Measurements from ENCODE around the gene HTR7. TPM values are rescaled to one million over a fixed set of nuclear protein-coding genes. Genes with fewer than 3 reads are reported as not detected.
"Not testable (repeated sequence)": the region's sequence is repeated elsewhere in the genome, so short reads cannot be mapped to it uniquely, and the experiment has no call there.

Gene HTR7
- total RNA-seq, 2 donors from 2014 or later = 5.4 to 9.9 TPM

DNA sequence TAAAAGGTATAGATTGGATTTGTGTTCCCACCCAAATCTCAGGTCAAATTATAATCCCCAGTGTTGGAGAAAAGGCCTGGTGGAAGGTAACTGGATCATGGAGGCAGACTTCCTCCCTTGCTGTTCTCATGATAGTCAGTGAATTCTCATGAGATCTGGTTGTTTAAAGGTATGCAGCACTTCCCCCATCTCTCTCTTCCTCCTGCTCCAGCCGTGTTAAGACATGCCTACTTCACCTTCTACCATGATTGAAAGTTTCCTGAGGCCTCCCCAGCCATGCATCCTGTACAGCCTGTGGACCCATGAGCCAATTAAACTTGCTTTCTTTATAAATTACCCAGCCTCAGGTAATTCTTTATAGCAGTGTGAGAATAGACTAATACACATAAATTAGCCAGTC lies 39.1 kb downstream of the HTR7 start:
- Histone ChIP-seq H3K27ac (no peak overlapping the region), H3K9me3 (no peaks in the 10 kb centered on the region), H3K36me3 (no peaks in the 10 kb centered on the region), H3K4me1 (ENCODE audit: control insufficient read depth in 1 of 2, low read depth in 2 of 2) (no peaks in the 10 kb centered on the region), H3K27me3 (replicated peaks; ENCODE audit: insufficient read depth) (no peaks in the 10 kb centered on the region), H3K4me3 (no peak overlapping the region)
- no peak for ATAC-seq (ENCODE audit: insufficient number of reproducible peaks, low FRiP score, low read depth)
- DNase-seq (ENCODE audit: low spot score) = no peak
- TF ChIP-seq, protein P1, sequence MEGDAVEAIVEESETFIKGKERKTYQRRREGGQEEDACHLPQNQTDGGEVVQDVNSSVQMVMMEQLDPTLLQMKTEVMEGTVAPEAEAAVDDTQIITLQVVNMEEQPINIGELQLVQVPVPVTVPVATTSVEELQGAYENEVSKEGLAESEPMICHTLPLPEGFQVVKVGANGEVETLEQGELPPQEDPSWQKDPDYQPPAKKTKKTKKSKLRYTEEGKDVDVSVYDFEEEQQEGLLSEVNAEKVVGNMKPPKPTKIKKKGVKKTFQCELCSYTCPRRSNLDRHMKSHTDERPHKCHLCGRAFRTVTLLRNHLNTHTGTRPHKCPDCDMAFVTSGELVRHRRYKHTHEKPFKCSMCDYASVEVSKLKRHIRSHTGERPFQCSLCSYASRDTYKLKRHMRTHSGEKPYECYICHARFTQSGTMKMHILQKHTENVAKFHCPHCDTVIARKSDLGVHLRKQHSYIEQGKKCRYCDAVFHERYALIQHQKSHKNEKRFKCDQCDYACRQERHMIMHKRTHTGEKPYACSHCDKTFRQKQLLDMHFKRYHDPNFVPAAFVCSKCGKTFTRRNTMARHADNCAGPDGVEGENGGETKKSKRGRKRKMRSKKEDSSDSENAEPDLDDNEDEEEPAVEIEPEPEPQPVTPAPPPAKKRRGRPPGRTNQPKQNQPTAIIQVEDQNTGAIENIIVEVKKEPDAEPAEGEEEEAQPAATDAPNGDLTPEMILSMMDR (IDR thresholded peaks at IDR 0.05) = no peak

- Histone ChIP-seq H3K9me3 (no peaks in the 10 kb centered on the region), H3K36me3 (no peaks in the 10 kb centered on the region), H3K4me3 (peak overlapping the region; percentile 9), H3K27ac (no peak overlapping the region), H3K27me3 (replicated peaks; ENCODE audit: insufficient read depth) (no peaks in the 10 kb centered on the region), H3K4me1 (ENCODE audit: control insufficient read depth in 1 of 2, low read depth in 2 of 2) (no peaks in the 10 kb centered on the region)
- DNase-seq (ENCODE audit: low spot score) = no peak
- no peak for ATAC-seq (ENCODE audit: insufficient number of reproducible peaks, low FRiP score, low read depth)
- TF ChIP-seq, protein P1 (IDR thresholded peaks at IDR 0.05) = no peak
Observed at GRCh38 chr10:90817128-90817889, 40.5 kb downstream of the HTR7 start.

GRCh38 chr10:90816466-90816865 lies 41.4 kb downstream of the HTR7 start:
- DNase-seq (ENCODE audit: low spot score) (no peak), ATAC-seq (ENCODE audit: insufficient number of reproducible peaks, low FRiP score, low read depth) (no peak)
- no peaks in the 10 kb centered on the region for H3K4me1 ChIP-seq (ENCODE audit: control insufficient read depth in 1 of 2, low read depth in 2 of 2)
- TF ChIP-seq, protein P1 (IDR thresholded peaks at IDR 0.05) = no peak
- H3K36me3 ChIP-seq = no peaks in the 10 kb centered on the region
- H3K4me3 ChIP-seq = peak overlapping the region; percentile 9
- H3K9me3 ChIP-seq = no peaks in the 10 kb centered on the region
- H3K27me3 ChIP-seq (replicated peaks; ENCODE audit: insufficient read depth) = no peaks in the 10 kb centered on the region
- H3K27ac ChIP-seq = no peak overlapping the region

GRCh38 chr10:90813594-90814365 lies 44.1 kb downstream of the HTR7 start:
- no peak overlapping the region for H3K27ac ChIP-seq
- ATAC-seq (ENCODE audit: insufficient number of reproducible peaks, low FRiP score, low read depth) (no peak), DNase-seq (ENCODE audit: low spot score) (no peak)
- no peaks in the 10 kb centered on the region for H3K4me1 ChIP-seq (ENCODE audit: control insufficient read depth in 1 of 2, low read depth in 2 of 2)
- no peaks in the 10 kb centered on the region for H3K27me3 ChIP-seq (replicated peaks; ENCODE audit: insufficient read depth)
- H3K4me3 ChIP-seq = no peak overlapping the region
- no peaks in the 10 kb centered on the region for H3K36me3 ChIP-seq
- no peaks in the 10 kb centered on the region for H3K9me3 ChIP-seq
- TF ChIP-seq, protein P1 (IDR thresholded peaks at IDR 0.05) = no peak

DNA sequence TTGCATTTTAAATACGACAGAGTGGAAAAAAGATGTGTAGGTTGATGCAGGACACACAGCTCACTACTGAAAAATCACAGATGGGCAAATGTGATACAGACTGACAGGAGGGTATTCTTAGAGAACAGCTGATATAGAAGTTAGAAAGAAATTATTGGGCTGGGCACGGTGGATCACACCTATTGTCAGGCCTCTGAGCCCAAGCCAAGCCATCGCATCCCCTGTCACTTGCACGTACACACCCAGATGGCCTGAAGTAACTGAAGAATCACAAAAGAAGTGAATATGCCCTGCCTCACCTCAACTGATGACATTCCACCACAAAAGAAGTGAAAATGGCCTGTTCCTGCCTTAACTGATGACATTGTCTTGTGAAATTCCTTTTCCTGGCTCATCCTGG lies 50.7 kb downstream of the HTR7 start:
- H3K9me3 ChIP-seq; H3K4me3 ChIP-seq; H3K27me3 ChIP-seq (replicated peaks; ENCODE audit: insufficient read depth); H3K27ac ChIP-seq; H3K4me1 ChIP-seq (ENCODE audit: control insufficient read depth in 1 of 2, low read depth in 2 of 2); DNase-seq (ENCODE audit: low spot score); H3K36me3 ChIP-seq; ATAC-seq (ENCODE audit: insufficient number of reproducible peaks, low FRiP score, low read depth): not testable (repeated sequence)
